ENCODE measurements around the gene PLG.
"Not testable (repeated sequence)": the region's sequence is repeated elsewhere in the genome, so short reads cannot be mapped to it uniquely, and the experiment has no call there.

The PLG gene

GRCh38 chr6:160708993-160709392, 6.9 kb downstream of the PLG start:
- DNase-seq: not testable (repeated sequence)

DNA sequence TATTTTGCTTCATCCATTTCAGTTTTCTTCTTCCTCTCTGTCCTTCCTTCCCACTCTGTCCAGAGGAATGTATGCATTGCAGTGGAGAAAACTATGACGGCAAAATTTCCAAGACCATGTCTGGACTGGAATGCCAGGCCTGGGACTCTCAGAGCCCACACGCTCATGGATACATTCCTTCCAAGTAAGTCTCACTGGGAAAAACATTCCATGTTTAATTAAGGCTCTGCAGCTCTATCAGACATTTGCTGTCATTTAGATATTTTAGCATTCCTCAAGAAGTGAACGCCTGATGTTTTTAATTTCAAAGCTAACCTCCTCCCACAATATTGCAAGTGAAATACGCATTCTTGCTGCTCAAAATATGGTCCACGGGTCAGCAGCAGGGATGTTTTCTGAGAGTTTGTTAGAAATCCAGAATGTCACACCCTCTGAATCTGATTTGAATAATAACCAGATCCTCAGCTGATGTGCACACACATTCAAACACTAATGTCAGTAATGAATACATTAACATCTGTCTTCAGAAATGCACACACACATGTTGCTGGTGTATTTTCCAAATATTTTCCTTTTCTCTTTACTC, 12.8 kb downstream of the PLG start:
- DNase-seq: no peak

DNA sequence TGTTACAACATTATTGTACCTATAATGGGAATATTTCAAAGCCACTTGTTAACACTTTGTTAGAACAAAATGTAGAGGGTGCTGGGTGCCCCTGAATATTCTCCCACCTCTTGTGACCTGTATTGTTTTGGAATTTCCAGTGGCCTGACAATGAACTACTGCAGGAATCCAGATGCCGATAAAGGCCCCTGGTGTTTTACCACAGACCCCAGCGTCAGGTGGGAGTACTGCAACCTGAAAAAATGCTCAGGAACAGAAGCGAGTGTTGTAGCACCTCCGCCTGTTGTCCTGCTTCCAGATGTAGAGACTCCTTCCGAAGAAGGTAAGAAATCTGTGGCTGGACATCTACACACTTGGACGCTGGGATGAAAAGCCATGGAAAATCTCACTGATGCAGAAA, 28.9 kb downstream of the PLG start:
- DNase-seq: no peak

- peak; percentile 29 for DNase-seq
These were observed 31.1 kb downstream of the PLG start for GRCh38 chr6:160733050-160733646.

DNA sequence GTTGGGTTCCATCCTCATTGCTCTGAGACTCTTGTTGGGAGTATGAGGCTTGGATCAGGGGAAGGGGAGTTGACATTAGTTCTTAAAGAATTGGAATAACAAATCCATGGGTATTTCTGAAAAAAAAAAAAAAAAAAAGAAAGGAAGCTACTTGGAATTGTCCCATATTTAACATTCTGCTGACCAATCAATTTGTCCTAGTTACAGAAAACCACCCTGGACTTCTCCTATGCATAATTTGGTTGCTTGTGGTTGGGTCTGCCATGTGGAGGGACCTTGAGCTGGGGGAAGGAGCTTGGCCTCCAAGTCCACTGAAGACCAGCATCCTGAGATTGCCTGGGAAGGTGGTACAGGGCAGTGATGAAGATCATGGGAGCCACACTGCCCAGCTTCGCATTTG, 32.6 kb downstream of the PLG start:
- no peak for DNase-seq

- no peak for DNase-seq
These were observed 33.5 kb downstream of the PLG start for GRCh38 chr6:160735523-160735922.

DNA sequence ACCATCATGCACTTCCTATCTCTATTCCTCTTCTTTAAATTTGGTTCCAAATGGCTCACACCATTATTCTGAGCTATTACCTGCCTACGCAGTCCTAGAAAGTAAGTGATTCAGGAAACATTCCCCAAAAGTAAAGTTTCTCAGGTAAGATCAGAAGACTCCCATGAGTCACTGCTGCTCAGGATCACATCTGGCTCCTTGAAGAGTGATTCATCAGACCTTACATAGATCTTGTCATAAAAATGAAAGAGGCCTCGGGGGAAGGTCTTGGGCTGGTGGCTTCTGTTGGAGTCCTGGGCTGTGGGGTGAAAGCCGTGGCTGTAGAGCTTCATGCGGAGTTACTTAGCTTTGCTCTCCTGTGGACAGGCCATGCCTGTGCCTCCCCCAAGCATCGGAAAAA, 35.9 kb downstream of the PLG start:
- DNase-seq: no peak

- DNase-seq: no peak
These were observed 37.9 kb downstream of the PLG start for GRCh38 chr6:160739955-160740354.

DNA sequence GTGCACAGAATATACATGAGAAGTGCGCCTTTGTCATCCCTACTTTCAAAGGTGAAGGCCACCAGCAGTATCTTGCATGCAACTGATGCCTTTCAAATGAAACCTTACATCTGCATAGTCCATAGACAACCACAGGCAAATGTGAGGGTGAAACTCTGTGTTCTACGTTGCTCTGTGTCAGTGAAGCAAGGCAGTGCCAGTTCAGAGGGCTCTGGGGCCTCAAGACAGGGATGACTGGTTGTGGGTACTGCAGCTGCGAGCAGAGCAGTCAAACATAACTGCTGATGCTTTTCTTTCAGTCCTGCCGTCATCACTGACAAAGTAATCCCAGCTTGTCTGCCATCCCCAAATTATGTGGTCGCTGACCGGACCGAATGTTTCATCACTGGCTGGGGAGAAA, 39.0 kb downstream of the PLG start:
- not testable (repeated sequence) for DNase-seq

GRCh38 chr6:160742090-160742489, 40.0 kb downstream of the PLG start:
- no peak for DNase-seq

- DNase-seq: no peak
These were observed 48.2 kb downstream of the PLG start for GRCh38 chr6:160750276-160750689.

DNA sequence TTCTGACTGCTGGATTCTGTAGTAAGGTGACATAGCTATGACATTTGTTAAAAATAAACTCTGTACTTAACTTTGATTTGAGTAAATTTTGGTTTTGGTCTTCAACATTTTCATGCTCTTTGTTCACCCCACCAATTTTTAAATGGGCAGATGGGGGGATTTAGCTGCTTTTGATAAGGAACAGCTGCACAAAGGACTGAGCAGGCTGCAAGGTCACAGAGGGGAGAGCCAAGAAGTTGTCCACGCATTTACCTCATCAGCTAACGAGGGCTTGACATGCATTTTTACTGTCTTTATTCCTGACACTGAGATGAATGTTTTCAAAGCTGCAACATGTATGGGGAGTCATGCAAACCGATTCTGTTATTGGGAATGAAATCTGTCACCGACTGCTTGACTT, 51.2 kb downstream of the PLG start:
- DNase-seq: not testable (repeated sequence)

DNA sequence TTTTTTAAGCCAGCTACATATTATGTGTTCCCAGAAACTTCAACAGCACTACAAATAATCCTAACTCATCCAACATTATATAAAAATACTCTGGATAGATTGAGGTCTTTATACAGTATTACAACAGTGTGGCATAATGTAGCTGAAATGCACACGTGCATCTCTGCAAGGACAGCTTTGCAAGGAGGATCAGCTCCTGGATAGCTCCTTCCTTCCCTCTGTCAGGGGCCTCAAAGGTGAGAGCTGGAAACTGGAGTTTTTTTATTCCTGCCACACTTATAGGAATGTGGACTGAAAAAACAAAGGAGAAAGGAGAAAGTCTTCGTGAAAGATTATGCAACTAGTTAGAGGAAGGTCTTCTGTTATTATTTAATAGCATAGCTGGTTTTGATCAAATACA, 53.1 kb downstream of the PLG start:
- no peak for DNase-seq

GRCh38 chr6:160756021-160756420, 54.0 kb downstream of the PLG start:
- no peak for DNase-seq

DNA sequence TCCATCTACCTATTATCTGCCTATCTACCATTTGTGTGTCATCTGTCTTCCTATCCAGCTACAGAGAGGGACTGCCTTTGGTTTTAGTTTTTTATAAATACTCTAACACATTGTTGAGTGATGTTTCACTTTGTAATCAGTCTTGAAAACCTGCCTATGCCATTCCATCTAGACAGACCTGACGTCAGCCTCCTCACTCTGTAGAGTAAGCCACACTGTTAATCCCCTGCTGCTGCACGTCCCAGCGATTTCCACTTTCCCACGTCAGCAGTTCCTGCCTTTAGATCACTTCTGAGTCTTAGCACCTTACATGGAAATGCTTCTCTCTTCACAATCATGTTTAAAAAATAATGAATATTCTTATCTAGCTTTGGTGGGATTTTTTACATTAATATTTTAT, 54.8 kb downstream of the PLG start:
- no peak for DNase-seq

- no peak for DNase-seq
These were observed 62.8 kb downstream of the PLG start for GRCh38 chr6:160764847-160765246.

- no peak for DNase-seq
These were observed 63.4 kb downstream of the PLG start for GRCh38 chr6:160765412-160765811.

DNA sequence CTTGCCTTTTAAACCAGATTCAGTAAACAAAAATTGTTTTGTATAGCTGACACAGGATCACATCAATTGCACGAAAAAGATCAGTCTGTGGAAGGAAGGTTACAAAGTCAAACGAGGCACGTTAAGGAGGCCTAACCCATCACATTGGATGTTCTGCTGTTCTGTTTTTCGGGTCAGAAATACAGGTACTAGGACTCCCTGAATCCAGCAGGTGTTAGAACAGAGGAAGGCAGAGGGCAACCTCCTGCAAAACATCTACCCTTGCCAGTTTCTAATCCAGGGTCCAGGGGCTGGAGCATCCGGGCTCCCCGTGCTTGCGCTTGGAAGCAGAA, 64.6 kb downstream of the PLG start:
- no peak for DNase-seq

DNA sequence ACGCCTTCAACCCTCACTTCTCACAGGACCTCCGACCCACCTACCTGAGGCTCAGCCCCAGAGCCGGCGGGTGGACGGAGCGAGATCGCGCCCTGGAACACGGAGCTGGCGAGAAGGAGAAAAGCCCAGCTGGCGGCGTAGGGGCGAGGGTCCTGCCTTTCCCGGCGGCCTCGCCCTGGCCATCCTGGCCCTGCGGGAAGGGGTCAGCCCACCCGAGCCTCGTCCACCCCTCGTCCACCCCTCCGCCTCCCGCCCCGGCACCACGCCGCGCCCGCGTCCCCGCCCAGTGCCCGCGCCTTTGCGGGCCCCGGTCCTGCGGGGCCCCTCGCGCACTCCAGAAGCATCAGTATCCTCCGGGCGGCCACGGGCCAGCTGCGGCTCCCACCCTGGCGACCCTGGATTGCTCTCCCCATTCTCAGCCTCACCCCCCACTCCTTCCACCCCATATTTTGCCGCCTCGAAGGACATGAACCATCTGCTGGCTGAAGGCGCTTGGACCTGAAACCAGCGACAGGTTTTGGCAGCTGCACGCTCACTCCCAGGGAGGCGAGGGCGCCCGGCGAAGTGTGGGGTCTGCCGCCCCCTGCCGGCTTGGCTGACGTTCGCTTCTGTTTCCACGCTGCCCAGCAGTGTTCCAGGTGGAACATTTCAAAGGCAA, 65.1 kb downstream of the PLG start:
- DNase-seq: peak; percentile 60

GRCh38 chr6:160767647-160768019, 65.6 kb downstream of the PLG start:
- DNase-seq: no peak

DNA sequence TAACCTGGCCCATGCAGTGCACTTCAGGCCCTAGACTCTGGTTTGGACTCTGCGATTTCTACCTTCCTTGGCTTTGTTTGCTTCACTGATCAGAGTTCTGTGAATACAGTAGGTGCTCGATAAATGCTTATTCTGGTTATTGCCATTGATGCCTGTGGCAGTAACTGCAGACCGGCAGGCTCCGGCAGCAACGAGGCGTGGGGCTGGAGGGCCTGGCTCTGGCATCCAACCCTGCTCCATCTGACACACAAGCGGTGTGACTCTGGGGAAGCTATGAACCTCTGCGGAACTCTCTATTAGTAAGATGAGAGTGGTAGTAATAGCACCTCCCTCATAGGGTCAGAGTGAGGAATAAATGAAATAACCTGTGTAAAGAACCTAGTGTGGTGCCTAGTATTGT, 66.1 kb downstream of the PLG start:
- no peak for DNase-seq

- no peak for DNase-seq
These were observed 72.4 kb downstream of the PLG start for GRCh38 chr6:160774399-160774798.

DNA sequence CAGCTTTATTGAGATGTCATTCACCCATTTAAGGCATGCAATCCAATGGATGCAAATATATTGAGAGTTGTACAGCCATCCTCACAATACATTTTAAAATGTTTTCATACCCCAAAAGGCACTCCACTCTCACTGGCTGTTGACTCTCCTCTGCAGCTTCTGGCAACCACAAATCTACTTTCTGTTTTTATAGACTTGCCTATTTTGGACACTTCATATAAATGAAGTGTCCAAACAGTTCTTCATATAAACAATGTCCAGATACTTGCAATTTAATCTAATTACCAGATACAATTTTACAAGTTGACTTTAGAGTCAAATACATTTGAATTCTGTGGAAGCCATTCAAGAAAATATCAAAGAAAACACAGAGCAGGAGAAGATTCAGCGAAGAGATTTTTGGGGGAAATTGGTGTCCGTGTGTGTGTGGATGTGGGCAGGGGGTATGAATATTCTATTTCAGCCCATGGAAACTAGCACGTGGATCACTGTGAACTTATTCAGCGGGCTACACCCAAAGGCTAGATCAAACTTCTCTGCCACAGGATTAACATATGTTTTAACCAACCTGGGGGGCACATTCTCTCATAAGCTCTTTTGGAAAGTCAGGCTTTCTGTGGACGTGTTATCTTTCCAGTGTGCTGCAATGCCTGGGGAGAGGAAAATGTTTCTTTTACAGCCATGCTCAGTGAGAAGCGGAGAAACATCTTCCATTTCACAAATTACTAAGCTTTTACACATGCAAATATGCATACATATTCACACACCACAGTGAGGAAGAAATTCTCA, 73.9 kb downstream of the PLG start:
- no peak for DNase-seq

DNA sequence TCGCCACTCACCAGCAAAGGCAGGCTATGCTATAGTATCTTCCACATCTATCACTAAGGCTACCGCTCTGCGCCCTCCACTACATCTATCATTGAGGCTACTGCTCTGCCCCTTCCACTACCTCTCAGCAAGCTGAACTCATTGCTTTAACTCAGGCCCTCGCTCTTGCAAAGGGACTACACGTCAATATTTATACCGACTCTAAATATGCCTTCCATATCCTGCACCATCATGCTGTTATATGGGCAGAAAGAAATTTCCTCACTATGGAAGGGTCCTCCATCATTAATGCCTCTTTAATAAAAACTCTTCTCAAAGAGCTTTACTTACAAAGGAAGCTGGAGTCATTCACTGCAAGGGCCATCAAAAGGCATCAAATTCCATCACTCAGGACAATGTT, 77.1 kb downstream of the PLG start:
- DNase-seq: not testable (repeated sequence)

All from NCI-H1092 (cell line).